Subcutaneous adipose tissue (tissue), 4 donors: ENCODE data around the gene CACNA1B. TPM values are rescaled to one million over a fixed set of nuclear protein-coding genes. Genes with fewer than 3 reads are reported as not detected.

ENCODE experiments used
- CTCF ChIP-seq: fragments of 450-650 bp; IDR thresholded peaks from one replicate; pipeline ENCODE4 v1.5.1; 2016; ENCODE audit warnings: low read depth, mild to moderate bottlenecking, control low read depth, antibody characterized with exemption, moderate library complexity
- total RNA-seq, 4 donors: library from RNA; depleted of rRNA; stranded (reverse); fragments of >200 nt; gene quantifications; one replicate each; pipeline ENCODE4 v1.1.0, GENCODE V29; 2016

CACNA1B gene
- total RNA-seq, 4 donors from 2014 or later, result not detected

GRCh38 chr9:138061631-138062030, 184.0 kb downstream of the CACNA1B start:
- no peak for TF ChIP-seq CTCF

GRCh38 chr9:138062196-138062595, 184.6 kb downstream of the CACNA1B start:
- no peak for TF ChIP-seq CTCF

GRCh38 chr9:138063033-138063432, 185.5 kb downstream of the CACNA1B start:
- no peak for TF ChIP-seq CTCF

- TF ChIP-seq CTCF, result no peak
These were observed 186.2 kb downstream of the CACNA1B start for GRCh38 chr9:138063785-138064184.

GRCh38 chr9:138064547-138064946, 187.0 kb downstream of the CACNA1B start:
- TF ChIP-seq CTCF, result no peak

- TF ChIP-seq CTCF, result no peak
These were observed 187.7 kb downstream of the CACNA1B start for GRCh38 chr9:138065287-138065686.

- TF ChIP-seq CTCF, result no peak
These were observed 188.5 kb downstream of the CACNA1B start for GRCh38 chr9:138066049-138066448.
